B cell (primary cell): ENCODE data around the gene MAN2B2.

Source experiments
- EZH2 ChIP-seq: IDR thresholded peaks from 2 replicates; pipeline ENCODE4 v1.6.1; 2012; ENCODE audit warnings: borderline replicate concordance, low read depth, mild to moderate bottlenecking, moderate library complexity, low read length; ENCODE audit not compliant: insufficient read depth, poor library complexity, severe bottlenecking
- TF ChIP-seq, protein P1 (sequence below): fragments of 200-600 bp; IDR thresholded peaks from one replicate; pipeline ENCODE4 v1.8.0; 2022; ENCODE audit warnings: antibody characterized with exemption, mild to moderate bottlenecking

- TF ChIP-seq, protein P1, sequence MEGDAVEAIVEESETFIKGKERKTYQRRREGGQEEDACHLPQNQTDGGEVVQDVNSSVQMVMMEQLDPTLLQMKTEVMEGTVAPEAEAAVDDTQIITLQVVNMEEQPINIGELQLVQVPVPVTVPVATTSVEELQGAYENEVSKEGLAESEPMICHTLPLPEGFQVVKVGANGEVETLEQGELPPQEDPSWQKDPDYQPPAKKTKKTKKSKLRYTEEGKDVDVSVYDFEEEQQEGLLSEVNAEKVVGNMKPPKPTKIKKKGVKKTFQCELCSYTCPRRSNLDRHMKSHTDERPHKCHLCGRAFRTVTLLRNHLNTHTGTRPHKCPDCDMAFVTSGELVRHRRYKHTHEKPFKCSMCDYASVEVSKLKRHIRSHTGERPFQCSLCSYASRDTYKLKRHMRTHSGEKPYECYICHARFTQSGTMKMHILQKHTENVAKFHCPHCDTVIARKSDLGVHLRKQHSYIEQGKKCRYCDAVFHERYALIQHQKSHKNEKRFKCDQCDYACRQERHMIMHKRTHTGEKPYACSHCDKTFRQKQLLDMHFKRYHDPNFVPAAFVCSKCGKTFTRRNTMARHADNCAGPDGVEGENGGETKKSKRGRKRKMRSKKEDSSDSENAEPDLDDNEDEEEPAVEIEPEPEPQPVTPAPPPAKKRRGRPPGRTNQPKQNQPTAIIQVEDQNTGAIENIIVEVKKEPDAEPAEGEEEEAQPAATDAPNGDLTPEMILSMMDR: no peak
- TF ChIP-seq EZH2: no peak
Observed at GRCh38 chr4:6573986-6574746, 823 bp upstream of the MAN2B2 start.
